GM10248 (cell line): ENCODE measurements around the gene C1orf35.
A peak's percentile ranks its signal among the peaks of the same experiment; 100 is the strongest.

Experiments
- CTCF ChIA-PET: fragments of 300-600 bp; sonication (Branson Sonifier 250); formaldehyde crosslinking; extraction: SDS; loops from one replicate; lab custom pipeline; 2021; ENCODE audit warnings: antibody characterized with exemption; lab: Yijun Ruan, JAX
- POLR2A ChIA-PET: fragments of 350-650 bp; sonication (Branson Sonifier 250); formaldehyde crosslinking; extraction: SDS; loops from one replicate; lab custom pipeline; 2020; ENCODE audit warnings: antibody characterized with exemption; lab: Yijun Ruan, JAX
- DNase-seq: peaks from one replicate; pipeline ENCODE4 v3.0.0; 2012; ENCODE audit errors: extremely low spot score
- TF ChIP-seq, protein P1 (sequence below): IDR thresholded peaks from 2 replicates; pipeline ENCODE4 v1.5.1; 2012; ENCODE audit warnings: mild to moderate bottlenecking, low read depth; ENCODE audit errors: extremely low read depth, missing control alignments, control extremely low read depth

The C1orf35 gene

GRCh38 chr1:228150120-228150460 is 47.0 kb upstream of the C1orf35 start:
- TF ChIP-seq, protein P1, sequence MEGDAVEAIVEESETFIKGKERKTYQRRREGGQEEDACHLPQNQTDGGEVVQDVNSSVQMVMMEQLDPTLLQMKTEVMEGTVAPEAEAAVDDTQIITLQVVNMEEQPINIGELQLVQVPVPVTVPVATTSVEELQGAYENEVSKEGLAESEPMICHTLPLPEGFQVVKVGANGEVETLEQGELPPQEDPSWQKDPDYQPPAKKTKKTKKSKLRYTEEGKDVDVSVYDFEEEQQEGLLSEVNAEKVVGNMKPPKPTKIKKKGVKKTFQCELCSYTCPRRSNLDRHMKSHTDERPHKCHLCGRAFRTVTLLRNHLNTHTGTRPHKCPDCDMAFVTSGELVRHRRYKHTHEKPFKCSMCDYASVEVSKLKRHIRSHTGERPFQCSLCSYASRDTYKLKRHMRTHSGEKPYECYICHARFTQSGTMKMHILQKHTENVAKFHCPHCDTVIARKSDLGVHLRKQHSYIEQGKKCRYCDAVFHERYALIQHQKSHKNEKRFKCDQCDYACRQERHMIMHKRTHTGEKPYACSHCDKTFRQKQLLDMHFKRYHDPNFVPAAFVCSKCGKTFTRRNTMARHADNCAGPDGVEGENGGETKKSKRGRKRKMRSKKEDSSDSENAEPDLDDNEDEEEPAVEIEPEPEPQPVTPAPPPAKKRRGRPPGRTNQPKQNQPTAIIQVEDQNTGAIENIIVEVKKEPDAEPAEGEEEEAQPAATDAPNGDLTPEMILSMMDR = no peak
- POLR2A ChIA-PET = interaction anchor here (0.6 kb wide), 1 partner anchor 256 kb away, joined by 3 read pairs; the partner anchor contains the start of gene TRIM11
- no peak for DNase-seq
- CTCF ChIA-PET = interaction anchor here (0.9 to 1.5 kb wide), 3 partner anchors 11 to 17 kb away, joined by 3 to 5 read pairs (median 3); partner anchors contain the start of gene IBA57

GRCh38 chr1:228149406-228150119 is 46.4 kb upstream of the C1orf35 start, which contains the start of gene GJC2:
Gene GJC2, plus strand, starts transcription at chr1:228149930. Its CDS starts 7,829 bp downstream, at chr1:228157759.
- DNase-seq = no peak
- ChIA-PET POLR2A (interaction anchor here (0.6 kb wide), 1 partner anchor 257 kb away, joined by 3 read pairs; the partner anchor contains the start of gene TRIM11), CTCF (interaction anchor here (1.0 to 1.9 kb wide), 3 partner anchors 12 to 16 kb away, joined by 3 to 8 read pairs (median 3); partner anchors contain the start of gene IBA57)
- TF ChIP-seq, protein P1 = no peak

DNA sequence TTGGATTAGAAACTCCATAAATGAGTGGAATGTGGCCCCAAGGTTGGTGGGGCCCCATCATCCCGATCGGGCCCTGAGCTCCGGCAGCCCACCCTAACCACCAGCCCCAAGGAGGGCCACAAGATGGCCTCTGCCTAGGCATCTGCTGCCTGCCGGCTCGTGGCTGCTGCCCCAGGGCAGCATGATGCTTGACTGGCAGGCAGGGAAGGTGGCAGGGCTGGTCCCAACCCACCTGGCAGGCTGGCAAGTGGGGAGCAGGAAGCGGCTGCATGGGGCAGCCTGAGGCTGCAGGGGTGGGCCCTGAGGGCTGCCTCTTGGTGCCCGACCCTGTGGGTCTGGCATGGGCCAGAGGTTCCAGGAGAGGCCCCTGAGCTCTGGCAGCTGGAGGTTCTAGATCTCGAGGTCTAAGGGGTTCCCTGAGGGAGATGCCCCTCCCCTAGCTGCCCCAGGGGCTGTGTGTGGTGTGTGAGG is 45.8 kb upstream of the C1orf35 start:
- CTCF ChIA-PET = interaction anchor here (1.0 to 1.9 kb wide), 3 partner anchors 13 to 19 kb away, joined by 3 to 8 read pairs (median 3); partner anchors contain the start of gene IBA57
- POLR2A ChIA-PET = no interaction called here
- TF ChIP-seq, protein P1 = no peak
- no peak for DNase-seq

- TF ChIP-seq, protein P1 = no peak
- ChIA-PET POLR2A (no interaction called here), CTCF (interaction anchor here (1.0 to 1.9 kb wide), 2 partner anchors 17 to 18 kb away, joined by 3 to 8 read pairs; partner anchors contain the start of gene IBA57)
- no peak for DNase-seq
These were observed 45.2 kb upstream of the C1orf35 start for GRCh38 chr1:228148196-228148861.

GRCh38 chr1:228147768-228148167 is 44.6 kb upstream of the C1orf35 start:
- CTCF ChIA-PET = interaction anchor here (1.9 kb wide), 1 partner anchor 17 kb away, joined by 8 read pairs; the partner anchor contains the start of gene IBA57
- peak; percentile 10 for DNase-seq
- TF ChIP-seq, protein P1 = no peak
- POLR2A ChIA-PET = no interaction called here

GRCh38 chr1:228147151-228147693 is 44.1 kb upstream of the C1orf35 start:
- POLR2A ChIA-PET = no interaction called here
- TF ChIP-seq, protein P1 = no peak
- DNase-seq = peak; percentile 14
- CTCF ChIA-PET = interaction anchor here (0.8 kb wide), 1 partner anchor 18 kb away, joined by 3 read pairs; no protein-coding TSS in a partner anchor
